ENCODE results near the gene PRRC2B. TPM values are rescaled to one million over a fixed set of nuclear protein-coding genes. Genes with fewer than 3 reads are reported as not detected.

The PRRC2B gene
- total and polyA plus RNA-seq, 8 donors = 159 to 233 (median 187) TPM

GRCh38 chr9:131523086-131523388 lies 129.2 kb downstream of the PRRC2B start:
- no peaks in the 10 kb centered on the region for H3K9me3 ChIP-seq
- H3K4me1 ChIP-seq = no peaks in the 10 kb centered on the region
- DNase-seq (no peak), ATAC-seq (no peak)
- TF ChIP-seq CTCF (IDR thresholded peaks at IDR 0.05) = no peak
- intact Hi-C loops (cut with DNase I) = no loop called here
- peaks cover 0 to 100% of the 10 kb centered on the region in 2 donors for H3K36me3 ChIP-seq
- no peak overlapping the region for H3K4me3 ChIP-seq
- no peak overlapping the region for H3K27ac ChIP-seq
- H3K27me3 ChIP-seq = no peaks in the 10 kb centered on the region

GRCh38 chr9:131523451-131524435 lies 129.9 kb downstream of the PRRC2B start:
- Histone ChIP-seq H3K36me3 (peaks cover 0 to 100% of the 10 kb centered on the region in 2 donors), H3K9me3 (no peaks in the 10 kb centered on the region), H3K27ac (no peak overlapping the region), H3K27me3 (no peaks in the 10 kb centered on the region), H3K4me3 (no peak overlapping the region), H3K4me1 (no peaks in the 10 kb centered on the region)
- TF ChIP-seq CTCF (IDR thresholded peaks at IDR 0.05) = no peak
- intact Hi-C loops (cut with DNase I) = no loop called here
- no peak for ATAC-seq
- no peak for DNase-seq

GRCh38 chr9:131524665-131525315 lies 130.9 kb downstream of the PRRC2B start:
- Histone ChIP-seq H3K4me3 (no peak overlapping the region), H3K9me3 (no peaks in the 10 kb centered on the region), H3K27me3 (no peaks in the 10 kb centered on the region), H3K36me3 (peaks cover 0 to 99% of the 10 kb centered on the region in 2 donors), H3K27ac (no peak overlapping the region), H3K4me1 (peaks cover under 1 to 5% of the 10 kb centered on the region in 2 donors)
- no peak for TF ChIP-seq CTCF (IDR thresholded peaks at IDR 0.05)
- intact Hi-C loops (cut with DNase I) = no loop called here
- ATAC-seq (no peak), DNase-seq (no peak)

GRCh38 chr9:131525643-131526565 lies 132.0 kb downstream of the PRRC2B start:
- H3K27ac ChIP-seq = no peak overlapping the region
- intact Hi-C loops (cut with DNase I) = no loop called here
- DNase-seq (no peak), ATAC-seq (no peak)
- peaks cover 7 to 14% of the 10 kb centered on the region in 2 donors for H3K4me1 ChIP-seq
- no peaks in the 10 kb centered on the region for H3K27me3 ChIP-seq
- TF ChIP-seq CTCF (IDR thresholded peaks at IDR 0.05) = no peak
- H3K36me3 ChIP-seq = peaks cover 0 to 88% of the 10 kb centered on the region in 2 donors
- no peak overlapping the region for H3K4me3 ChIP-seq
- no peaks in the 10 kb centered on the region for H3K9me3 ChIP-seq

All from left lung (tissue), 10 donors.